ENCODE results near the gene FUT9.

Gene FUT9

GRCh38 chr6:96001891-96002575 is 13.7 kb upstream of the FUT9 start:
- no peak overlapping the region for H3K4me3 ChIP-seq (replicated peaks; ENCODE audit: low read depth, low read length)
- TF ChIP-seq CTCF (IDR thresholded peaks at IDR 0.05; ENCODE audit: low read length, missing control alignments): no peak
- DNase-seq (ENCODE audit: low read depth): no peak

- no peak for TF ChIP-seq CTCF (IDR thresholded peaks at IDR 0.05; ENCODE audit: low read length, missing control alignments)
- DNase-seq (ENCODE audit: low read depth): no peak
- no peak overlapping the region for H3K4me3 ChIP-seq (replicated peaks; ENCODE audit: low read depth, low read length)
Measured at GRCh38 chr6:96002576-96002910, 13.2 kb upstream of the FUT9 start.

GRCh38 chr6:96002912-96003311 is 12.9 kb upstream of the FUT9 start:
- DNase-seq (ENCODE audit: low read depth): no peak
- H3K4me3 ChIP-seq (replicated peaks; ENCODE audit: low read depth, low read length): no peak overlapping the region
- TF ChIP-seq CTCF (IDR thresholded peaks at IDR 0.05; ENCODE audit: low read length, missing control alignments): no peak

GRCh38 chr6:96007663-96008062 is 8.1 kb upstream of the FUT9 start:
- no peak for TF ChIP-seq CTCF (IDR thresholded peaks at IDR 0.05; ENCODE audit: low read length, missing control alignments)
- DNase-seq (ENCODE audit: low read depth): no peak
- no peak overlapping the region for H3K4me3 ChIP-seq (replicated peaks; ENCODE audit: low read depth, low read length)

GRCh38 chr6:96013531-96013930 is 2.2 kb upstream of the FUT9 start:
- DNase-seq (ENCODE audit: low read depth): no peak
- TF ChIP-seq CTCF (IDR thresholded peaks at IDR 0.05; ENCODE audit: low read length, missing control alignments): no peak
- no peak overlapping the region for H3K4me3 ChIP-seq (replicated peaks; ENCODE audit: low read depth, low read length)

- TF ChIP-seq CTCF (IDR thresholded peaks at IDR 0.05; ENCODE audit: low read length, missing control alignments): no peak
Measured at GRCh38 chr6:96014846-96015517, 792 bp upstream of the FUT9 start.

More at GRCh38 chr6:96014846-96015517, 792 bp upstream of the FUT9 start:
- no peak for DNase-seq (ENCODE audit: low read depth)
- no peak overlapping the region for H3K4me3 ChIP-seq (replicated peaks; ENCODE audit: low read depth, low read length)

All from fibroblast of pulmonary artery (primary cell).